DMS53 (cell line): ENCODE measurements around the gene LMF1.
A peak's percentile ranks its signal among the peaks of the same experiment; 100 is the strongest.
"Not testable (repeated sequence)": the region's sequence is repeated elsewhere in the genome, so short reads cannot be mapped to it uniquely, and the experiment has no call there.

Source experiments
- DNase-seq: peaks from one replicate; lab custom pipeline; 2025; lab: John Stamatoyannopoulos, UW

The LMF1 gene

GRCh38 chr16:828891-829290 lies 141.9 kb downstream of the LMF1 start:
- no peak for DNase-seq

- no peak for DNase-seq
Measured at GRCh38 chr16:827513-827912, 143.3 kb downstream of the LMF1 start.

- DNase-seq = no peak
Measured at GRCh38 chr16:825341-826061, 145.3 kb downstream of the LMF1 start.

GRCh38 chr16:824601-825000 lies 146.2 kb downstream of the LMF1 start:
- DNase-seq = no peak

DNA sequence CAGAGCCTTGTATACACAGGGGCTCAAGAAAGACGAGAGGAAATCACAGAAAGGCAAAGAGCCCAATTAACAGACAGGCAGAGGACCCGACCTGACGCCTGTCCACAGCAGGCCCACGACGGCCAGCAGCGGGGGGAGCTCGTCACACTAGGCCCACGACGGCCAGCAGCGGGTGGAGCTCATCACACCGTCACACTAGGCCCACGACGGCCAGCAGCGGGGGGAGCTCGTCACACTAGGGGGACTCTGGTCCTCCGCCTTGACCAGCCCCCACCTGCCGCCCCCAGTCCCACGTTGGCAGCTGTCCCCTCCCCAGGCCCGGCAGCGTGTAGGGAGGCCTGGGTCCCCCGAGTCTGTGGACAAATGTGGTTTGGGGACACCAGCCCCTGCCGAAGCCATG lies 146.6 kb downstream of the LMF1 start:
- no peak for DNase-seq

- no peak for DNase-seq
Measured at GRCh38 chr16:822909-823297, 147.9 kb downstream of the LMF1 start.

- DNase-seq = peak; percentile 48
Measured at GRCh38 chr16:822174-822908, 148.4 kb downstream of the LMF1 start.

GRCh38 chr16:821751-822150 lies 149.0 kb downstream of the LMF1 start:
- no peak for DNase-seq

GRCh38 chr16:820748-821147 lies 150.0 kb downstream of the LMF1 start:
- no peak for DNase-seq

GRCh38 chr16:820044-820408 lies 150.8 kb downstream of the LMF1 start:
- DNase-seq = not testable (repeated sequence)

DNA sequence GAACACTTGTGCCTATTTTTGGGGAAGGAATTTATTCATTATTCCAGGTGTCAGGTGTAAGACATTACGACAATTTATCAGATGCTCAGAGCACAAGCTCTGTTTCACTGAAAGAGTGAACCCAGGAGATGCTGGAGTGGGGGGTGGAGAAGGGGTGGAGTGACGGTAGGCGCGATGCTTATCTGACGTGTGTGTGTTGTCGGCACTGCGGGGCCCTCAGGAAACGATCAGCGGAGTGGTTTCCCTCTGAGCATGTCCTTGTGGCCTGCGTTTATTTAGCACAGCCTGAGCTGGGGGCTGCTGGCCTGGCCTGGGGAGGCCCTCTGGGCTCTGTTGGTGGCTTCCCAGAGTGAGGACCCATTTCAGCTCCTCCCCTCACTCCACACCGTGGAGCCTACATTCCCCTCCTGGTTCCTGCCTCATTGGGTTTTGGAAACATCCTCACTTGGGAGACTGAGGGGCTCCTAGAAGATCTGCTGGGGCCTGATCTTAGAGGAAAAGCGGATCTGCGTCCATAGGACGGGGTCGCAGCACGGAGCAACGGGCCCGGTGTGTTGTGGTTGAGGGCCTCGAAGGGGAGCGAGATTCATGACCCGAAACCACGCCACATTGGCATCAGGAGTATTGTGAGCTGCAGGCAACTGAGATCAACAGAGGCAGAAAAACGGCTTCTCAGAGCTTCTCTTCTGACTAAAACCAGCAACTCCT lies 151.3 kb downstream of the LMF1 start:
- DNase-seq = no peak

DNA sequence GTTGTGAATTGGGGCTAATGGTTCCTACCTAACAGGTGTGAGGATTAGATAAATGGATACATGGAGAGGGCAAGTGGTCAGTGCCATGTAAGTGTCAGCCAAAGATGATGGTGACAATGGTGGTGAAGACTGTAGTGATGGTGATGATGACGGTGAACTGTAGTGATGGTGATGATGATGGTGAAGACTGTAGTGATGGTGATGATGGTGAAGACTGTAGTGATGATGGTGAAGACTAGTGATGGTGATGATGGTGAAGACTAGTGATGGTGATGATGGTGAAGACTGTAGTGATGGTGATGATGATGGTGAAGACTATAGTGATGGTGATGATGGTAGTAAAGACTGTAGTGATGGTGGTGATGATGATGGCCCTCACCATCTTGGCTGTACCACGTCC lies 152.2 kb downstream of the LMF1 start:
- no peak for DNase-seq

DNA sequence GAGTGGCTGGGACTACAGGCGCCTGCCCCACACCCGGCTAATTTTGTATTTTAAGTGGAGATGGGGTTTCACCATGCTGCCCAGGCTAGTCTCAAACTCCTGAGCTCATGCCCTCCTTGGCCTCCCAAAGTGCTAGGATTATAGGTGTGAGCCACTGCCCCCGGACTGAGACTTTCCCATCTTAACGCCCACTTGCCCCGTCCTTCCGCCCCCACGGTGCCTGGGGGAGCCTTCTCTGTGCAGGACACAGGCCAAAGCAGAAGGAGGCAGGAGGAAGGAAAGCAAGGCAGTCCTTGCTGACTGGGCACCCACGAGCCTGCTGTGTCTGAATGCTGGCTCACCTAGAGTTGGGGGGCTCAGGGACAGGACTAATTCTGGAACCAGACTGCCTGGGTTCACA lies 152.7 kb downstream of the LMF1 start:
- DNase-seq = no peak

GRCh38 chr16:817001-817906 lies 153.5 kb downstream of the LMF1 start:
- peak; percentile 37 for DNase-seq

DNA sequence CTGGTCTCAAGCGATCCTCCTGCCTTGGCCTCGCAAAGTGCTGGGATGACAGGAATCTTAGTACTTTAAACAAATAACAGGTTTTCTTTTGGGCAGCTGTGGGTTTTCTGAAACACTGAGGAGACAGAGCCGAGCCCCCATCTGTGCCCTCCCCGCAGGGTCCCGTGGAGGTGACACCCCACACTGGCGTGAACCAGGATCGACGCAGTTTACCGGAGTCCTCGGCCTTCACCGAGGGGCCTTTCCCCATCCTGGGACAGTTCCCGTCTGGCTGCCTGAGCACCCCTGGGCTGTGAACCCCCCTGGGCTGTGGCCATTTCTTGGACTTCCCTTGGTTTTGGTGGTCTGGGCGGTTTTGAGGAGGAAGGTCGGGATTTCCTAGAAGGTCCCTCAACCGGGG lies 154.9 kb downstream of the LMF1 start:
- no peak for DNase-seq

- DNase-seq = no peak
Measured at GRCh38 chr16:814974-815373, 155.8 kb downstream of the LMF1 start.

DNA sequence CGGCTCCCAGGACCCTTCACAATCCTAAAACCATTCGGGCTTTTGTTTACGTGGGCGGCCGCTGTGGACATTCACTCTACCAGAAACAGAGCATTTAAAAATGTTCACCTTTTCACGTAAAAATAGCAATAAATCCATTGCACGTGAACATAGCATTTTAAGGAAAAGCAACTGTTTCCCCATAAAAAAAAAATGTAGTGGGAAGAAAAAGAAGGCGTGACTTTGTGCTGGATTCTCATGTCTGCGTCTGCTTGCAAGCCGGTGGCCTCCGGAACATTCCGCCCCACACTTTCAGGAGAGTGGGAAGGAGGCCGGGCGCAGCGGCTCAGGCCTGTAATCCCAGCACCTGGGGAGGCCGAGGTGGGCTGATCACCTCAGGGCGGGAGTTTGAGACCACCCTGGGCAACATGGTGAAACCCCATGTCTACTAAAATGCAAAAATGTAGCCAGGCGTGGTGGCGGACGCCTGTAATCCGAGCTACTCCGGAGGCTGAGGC lies 156.8 kb downstream of the LMF1 start:
- DNase-seq = no peak

DNA sequence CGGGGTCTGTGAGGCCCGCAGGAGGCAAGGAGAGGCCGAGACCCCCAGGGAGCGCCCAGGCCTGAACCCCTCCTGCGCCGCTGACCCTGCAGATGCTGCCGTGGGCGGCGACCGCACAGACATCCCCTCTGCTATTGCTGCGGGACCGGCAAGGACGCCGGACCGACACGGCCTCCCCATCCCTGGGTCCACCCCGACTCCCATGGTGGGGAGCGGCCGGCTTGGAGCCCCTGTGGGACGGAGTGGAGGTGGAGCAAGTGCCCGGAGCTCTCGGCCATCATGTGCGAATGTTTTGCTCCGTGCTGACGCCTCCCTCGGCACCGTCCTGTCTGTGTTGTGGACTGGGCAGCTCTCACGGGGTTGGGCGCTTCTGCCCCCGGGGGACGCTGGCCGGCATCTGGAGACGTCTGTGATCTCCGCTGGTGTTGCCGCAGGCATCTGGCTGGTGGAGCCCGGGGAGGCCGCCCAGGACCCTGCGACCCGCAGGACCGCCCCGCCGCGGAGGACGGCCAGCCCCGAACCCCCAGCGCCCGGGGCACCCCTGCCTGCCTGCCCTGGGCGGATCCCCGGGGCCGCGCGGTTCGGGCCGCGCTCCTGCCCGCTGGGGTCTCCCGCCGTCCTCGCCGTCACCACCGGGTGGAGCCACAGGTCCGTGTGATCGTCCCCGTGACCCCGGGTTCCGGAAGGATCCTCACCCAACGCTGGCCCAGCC lies 157.4 kb downstream of the LMF1 start:
- DNase-seq = peak; percentile 48

GRCh38 chr16:808085-808386 lies 162.7 kb downstream of the LMF1 start:
- no peak for DNase-seq

- DNase-seq = peak; percentile 94
Measured at GRCh38 chr16:807347-808084, 163.3 kb downstream of the LMF1 start.

GRCh38 chr16:805474-805873 lies 165.3 kb downstream of the LMF1 start:
- DNase-seq = no peak
